Hypothalamus (tissue), 51 donors: ENCODE results near the gene FAM72D.
"Not testable (repeated sequence)": the region's sequence is repeated elsewhere in the genome, so short reads cannot be mapped to it uniquely, and the experiment has no call there.

Experiments used
- DNase-seq, 51 donors: peaks; one replicate each; lab custom pipeline; 2025; lab: John Stamatoyannopoulos, UW

FAM72D gene

GRCh38 chr1:145095284-145096057 lies at the start of gene FAM72D, which contains the start of gene SRGAP2B:
FAM72D (plus strand) TSS chr1:145095974; CDS start chr1:145096848, 874 bp downstream.
SRGAP2B (minus strand) TSS chr1:145095328; CDS start chr1:145092901, 2,427 bp downstream.
- DNase-seq: not testable (repeated sequence)

GRCh38 chr1:145047553-145047952 lies 48.2 kb upstream of the FAM72D start:
- not testable (repeated sequence) for DNase-seq

- DNase-seq: not testable (repeated sequence)
Measured at GRCh38 chr1:145048181-145048856, 47.5 kb upstream of the FAM72D start.

GRCh38 chr1:145052019-145052776 lies 43.6 kb upstream of the FAM72D start:
- not testable (repeated sequence) for DNase-seq

GRCh38 chr1:145053428-145053827 lies 42.3 kb upstream of the FAM72D start:
- not testable (repeated sequence) for DNase-seq

- DNase-seq: not testable (repeated sequence)
Measured at GRCh38 chr1:145055217-145055760, 40.5 kb upstream of the FAM72D start.

GRCh38 chr1:145058184-145058583 lies 37.6 kb upstream of the FAM72D start:
- not testable (repeated sequence) for DNase-seq

GRCh38 chr1:145063285-145063684 lies 32.5 kb upstream of the FAM72D start:
- not testable (repeated sequence) for DNase-seq

GRCh38 chr1:145063941-145064648 lies 31.7 kb upstream of the FAM72D start:
- DNase-seq: not testable (repeated sequence)

GRCh38 chr1:145065194-145065826 lies 30.5 kb upstream of the FAM72D start:
- not testable (repeated sequence) for DNase-seq

GRCh38 chr1:145066486-145066885 lies 29.3 kb upstream of the FAM72D start:
- DNase-seq: not testable (repeated sequence)

- not testable (repeated sequence) for DNase-seq
Measured at GRCh38 chr1:145071569-145071968, 24.2 kb upstream of the FAM72D start.

GRCh38 chr1:145074021-145074559 lies 21.7 kb upstream of the FAM72D start:
- not testable (repeated sequence) for DNase-seq

GRCh38 chr1:145076877-145077276 lies 18.9 kb upstream of the FAM72D start:
- not testable (repeated sequence) for DNase-seq

GRCh38 chr1:145077872-145078786 lies 17.6 kb upstream of the FAM72D start:
- not testable (repeated sequence) for DNase-seq

- not testable (repeated sequence) for DNase-seq
Measured at GRCh38 chr1:145078787-145079370, 16.9 kb upstream of the FAM72D start.

- DNase-seq: not testable (repeated sequence)
Measured at GRCh38 chr1:145079737-145080136, 16.0 kb upstream of the FAM72D start.

GRCh38 chr1:145080193-145080592 lies 15.6 kb upstream of the FAM72D start:
- DNase-seq: not testable (repeated sequence)
